ENCODE measurements around the gene ACADM.

GRCh38 chr1:75720325-75720724 is 4.2 kb upstream of the ACADM start:
- TF ChIP-seq POLR2A (IDR thresholded peaks at IDR 0.05) = no peak
- TF ChIP-seq CTCF (IDR thresholded peaks at IDR 0.05) = no peak
